ENCODE data around the gene TMEM229B.
A peak's percentile ranks its signal among the peaks of the same experiment; 100 is the strongest.

TMEM229B gene

DNA sequence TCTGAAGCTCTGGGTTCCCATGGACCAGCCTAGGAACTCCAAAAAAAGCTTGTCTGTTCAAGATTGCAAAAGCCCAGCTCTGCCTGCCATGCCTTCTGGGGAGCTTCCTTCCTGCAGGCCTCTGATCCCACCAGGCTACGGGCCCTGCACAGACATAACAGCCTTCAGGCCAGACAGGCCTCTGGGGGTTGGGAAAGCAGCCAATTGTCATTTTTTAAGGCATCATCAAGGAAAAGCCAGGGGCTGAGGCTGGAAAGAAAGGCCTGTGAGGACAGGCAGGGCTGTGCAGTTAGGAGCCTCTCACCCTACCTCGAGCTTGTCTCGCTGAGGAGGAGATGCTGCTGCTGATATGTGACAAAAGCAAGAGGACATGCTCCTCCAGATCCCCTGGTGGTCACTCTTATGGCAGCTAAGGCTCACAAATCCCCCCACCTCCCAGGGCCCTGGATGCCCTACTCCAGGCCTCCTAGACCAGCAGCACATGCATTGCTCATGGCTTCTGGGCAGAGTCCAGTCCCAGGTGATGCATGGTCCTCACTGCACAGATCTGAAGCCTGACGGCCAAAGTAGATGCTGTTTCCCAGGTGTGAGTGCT lies 2.9 kb downstream of the TMEM229B start:
- DNase-seq (ENCODE audit: low spot score): no peak

DNA sequence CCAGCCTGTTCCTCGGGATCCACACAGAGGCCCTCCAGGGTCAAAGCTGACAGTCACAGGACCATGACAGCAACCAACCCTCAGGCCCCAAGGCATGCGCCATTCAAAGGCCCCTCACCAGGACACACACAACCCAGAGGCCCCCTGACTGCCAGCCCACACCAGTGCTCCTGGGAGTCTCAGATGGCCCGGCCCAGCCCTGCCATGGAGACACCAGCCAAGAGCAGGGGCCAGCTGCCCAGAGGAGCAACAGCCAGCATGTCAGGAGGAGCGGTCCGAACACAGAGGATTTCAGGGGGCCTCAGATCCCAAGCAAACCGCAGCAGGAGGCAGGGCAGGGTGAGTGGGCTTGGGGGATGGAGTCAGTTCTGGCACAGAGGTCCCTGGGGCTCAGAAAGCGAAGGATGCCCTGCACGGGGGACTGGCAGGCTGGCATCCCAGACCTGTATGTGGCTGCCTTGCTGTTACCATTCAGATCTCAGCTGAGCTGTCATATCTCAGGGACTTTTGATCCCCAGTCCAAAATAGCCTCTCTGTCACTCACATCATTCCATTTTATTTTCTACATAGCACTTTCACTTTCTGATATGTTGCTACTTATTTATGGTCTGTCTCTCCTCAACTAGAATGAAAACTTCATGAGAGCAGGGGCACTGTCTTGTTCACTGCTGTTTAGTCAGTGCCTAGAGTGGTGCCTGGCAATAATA lies 4.8 kb downstream of the TMEM229B start:
- no peak for DNase-seq (ENCODE audit: low spot score)

DNA sequence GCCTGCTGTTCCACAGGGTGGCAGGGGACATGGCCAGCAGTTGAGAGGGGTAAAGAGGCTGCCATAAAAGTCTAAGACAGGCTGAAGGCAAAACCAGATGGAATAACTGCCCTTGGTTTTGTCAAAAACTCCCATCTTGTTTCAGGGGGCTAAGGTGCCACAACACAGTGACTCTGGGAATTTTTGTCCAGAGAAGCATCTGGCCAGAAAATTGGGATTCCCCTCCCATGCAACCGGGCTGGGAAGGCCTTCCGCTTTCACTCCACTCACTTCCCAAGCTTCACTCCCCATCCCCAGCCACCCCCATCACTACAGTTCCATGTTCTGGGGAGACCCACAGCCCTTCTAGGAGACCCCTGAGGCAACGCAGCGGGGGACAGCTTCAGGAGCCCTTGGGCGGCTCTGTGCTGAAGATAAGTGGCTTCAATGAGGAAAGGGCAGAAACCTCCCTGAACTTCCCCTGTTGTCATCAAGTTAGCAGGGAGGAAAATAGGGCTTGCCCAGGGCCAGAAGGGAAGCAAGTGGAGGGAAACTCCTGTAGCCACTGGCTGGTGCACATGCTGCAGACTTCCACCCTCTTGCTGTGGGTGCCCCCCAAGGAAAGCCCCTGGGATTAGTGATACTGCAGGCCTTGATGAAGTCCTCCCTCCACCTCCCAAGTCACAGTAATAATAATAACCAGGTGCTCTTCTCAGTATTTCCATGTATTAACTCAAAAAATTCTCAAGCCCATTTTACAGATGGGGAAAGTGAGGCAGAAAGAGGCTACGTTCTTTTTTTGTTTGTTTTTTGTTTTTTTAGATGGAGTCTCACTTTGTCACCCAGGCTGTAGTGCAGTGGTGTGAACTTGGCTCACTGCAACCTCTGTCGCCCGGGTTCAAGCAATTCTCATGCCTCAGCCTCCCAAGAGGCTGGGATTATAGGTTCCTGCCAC lies 6.0 kb downstream of the TMEM229B start:
- DNase-seq (ENCODE audit: low spot score): no peak

DNA sequence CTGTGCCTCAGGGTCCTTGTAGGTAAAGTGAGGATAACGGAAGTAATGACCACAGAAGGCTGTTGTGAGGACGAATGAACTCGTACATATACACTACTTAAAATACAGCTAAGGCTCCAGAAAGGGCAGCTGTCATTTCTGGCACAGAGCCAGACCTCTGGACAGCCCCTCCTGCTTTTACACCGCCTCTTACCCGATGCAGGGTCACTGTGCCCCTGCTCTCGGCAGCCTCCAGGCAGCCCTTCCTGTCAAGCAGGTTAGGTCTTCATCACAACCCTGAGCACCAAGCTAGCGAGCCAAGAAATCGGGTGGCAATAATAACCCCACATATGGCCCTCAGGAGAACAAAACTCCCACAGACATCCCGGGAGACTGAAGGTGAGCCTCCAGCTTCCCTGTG lies 8.5 kb downstream of the TMEM229B start:
- DNase-seq (ENCODE audit: low spot score): no peak

DNA sequence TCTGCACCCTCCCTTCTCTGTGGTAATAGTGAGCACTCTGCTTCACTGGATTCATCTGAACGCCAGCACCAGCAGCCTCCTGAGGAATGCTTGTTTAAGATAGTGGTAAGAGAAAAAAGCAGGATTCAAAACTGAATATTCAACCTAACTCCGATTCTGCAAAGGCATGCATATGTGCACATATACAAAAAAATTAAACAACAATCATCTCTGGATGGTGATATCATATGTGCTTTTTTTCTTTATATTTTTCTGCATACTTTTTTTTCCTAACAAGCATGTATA lies 9.8 kb downstream of the TMEM229B start:
- DNase-seq (ENCODE audit: low spot score): no peak

DNA sequence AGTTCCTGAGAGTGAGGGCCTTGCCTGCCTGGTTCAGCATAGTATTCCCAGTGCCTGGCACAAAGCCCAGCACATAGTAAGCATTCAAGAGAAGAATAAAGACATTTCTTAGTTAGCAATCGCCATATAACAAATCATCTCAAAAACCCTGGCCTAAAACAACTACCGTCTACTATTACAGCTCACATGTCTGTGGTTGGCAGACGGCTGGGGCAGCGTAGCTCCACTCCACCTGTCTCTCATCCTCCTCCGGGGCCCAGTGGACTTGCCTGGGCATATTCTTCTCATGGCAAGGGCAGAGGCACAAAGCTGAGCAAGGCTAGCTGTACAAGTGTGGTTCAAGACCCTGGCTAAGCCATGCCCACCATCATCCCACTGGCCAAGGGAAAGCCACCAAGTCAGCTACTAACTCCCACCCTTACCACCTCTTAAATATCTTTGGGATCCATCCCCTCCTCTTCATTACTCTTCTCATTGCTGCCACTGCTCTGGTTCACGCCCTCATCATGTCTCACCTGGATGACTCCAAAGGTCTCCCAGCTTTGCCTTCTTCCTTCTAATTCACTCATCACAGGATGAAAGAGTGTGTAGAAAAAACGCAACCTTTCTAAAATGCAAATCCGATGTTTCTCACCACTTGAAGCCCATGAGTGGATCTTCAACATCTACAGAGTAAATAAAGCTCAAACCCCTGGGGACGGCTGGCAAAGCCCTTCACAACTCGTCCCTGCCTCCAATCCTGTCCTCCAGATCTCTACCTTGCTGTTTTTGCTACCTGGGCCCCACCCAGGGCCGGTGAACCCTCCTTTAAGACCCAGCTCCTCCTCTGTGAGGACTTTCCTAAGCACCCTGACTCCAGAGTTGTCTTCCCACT lies 10.4 kb downstream of the TMEM229B start:
- no peak for DNase-seq (ENCODE audit: low spot score)

DNA sequence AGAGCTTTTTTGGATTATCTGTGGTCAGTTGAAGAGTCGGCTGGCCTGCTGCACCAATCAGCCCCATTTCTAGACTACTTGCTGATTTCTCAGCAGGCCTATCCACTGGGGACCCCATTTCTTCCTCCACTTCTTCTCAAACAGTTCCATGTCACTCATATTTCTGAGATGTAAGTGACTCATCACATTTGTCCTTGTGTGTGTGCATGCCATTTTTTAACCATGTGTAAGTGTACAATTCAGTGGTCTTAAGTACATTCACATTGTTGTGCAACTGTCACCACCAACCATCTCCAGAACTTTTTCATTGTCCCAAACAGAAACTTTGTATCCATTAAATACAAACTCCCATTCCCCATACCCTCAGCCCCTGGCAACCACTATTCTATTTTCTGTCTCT lies 14.2 kb downstream of the TMEM229B start:
- DNase-seq (ENCODE audit: low spot score): no peak

DNA sequence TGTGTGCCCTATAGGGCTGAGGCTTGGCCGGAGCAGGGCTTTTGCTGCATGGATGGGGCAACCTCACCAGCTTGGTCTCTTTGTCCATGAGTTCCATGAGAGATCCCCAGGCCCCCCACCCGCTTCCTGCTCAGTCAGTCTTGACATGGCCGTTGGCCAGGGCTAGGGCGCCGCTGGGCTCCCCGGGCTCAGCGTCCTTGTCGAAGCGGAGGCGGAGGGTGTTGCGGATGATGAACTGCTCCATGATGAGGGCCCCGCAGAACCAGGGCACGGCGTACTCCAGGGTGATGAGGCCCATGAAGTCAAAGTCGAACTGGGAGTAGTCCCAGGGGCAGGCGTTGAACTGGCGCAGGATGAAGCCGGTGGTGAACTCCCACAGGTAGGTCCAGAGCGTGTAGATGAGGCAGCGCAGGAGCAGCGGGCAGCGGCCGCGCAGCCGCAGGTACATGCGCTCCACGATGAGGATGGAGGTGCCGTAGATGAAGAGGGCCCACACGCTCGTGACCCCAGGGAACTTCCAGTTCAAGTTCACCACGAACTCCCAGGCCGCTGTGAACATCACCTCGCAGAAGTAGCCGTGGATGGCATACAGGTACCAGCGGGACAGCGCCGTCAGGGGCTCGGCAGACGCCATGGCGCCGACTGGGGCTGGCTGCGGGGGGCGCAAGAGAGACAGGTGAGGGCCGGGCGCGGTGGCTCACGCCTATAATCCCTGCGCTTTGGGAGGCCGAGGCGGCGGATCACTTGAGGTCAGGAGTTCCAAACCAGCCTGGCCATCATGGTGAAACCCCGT lies 15.0 kb downstream of the TMEM229B start:
- DNase-seq (ENCODE audit: low spot score): no peak

DNA sequence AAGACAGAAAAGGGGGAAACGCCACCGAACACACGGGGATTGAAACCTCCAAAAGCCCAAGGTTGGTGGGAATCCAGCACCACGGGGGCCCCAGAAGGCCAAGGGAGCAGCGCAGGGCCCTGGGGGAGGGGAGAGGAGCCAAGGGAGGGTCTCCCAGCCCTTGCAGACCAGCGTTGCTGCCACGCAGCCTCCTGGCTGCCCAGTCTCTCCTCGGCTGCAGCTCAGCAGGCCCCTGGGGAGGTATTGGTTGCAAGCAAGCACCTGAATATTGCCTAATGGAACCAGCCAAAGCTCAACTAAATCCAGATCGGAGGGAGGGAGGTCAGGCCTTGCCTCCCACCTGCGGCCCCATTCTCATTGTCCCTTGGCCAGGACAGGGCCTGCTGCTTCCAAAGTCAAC lies 15.8 kb downstream of the TMEM229B start:
- DNase-seq (ENCODE audit: low spot score): no peak

DNA sequence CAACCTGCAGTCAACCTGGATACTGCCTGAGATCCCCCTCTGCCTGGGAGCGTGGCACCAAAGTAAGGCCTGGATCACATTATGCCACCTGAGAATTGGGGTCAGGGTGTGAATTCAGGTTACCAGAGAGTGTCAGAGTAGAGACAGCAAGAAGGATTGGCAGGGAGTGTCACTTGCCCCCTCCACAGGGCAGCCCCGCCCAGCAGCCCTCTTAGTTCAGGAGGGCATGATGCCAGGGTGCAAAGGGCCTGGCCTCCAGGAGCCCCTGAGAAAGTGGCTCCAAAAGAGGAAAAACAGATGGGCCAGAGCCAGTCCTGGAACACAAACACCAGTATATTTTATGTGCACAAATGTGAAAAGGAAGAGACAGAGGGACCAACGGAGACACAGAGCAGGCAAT lies 18.6 kb downstream of the TMEM229B start:
- no peak for DNase-seq (ENCODE audit: low spot score)

DNA sequence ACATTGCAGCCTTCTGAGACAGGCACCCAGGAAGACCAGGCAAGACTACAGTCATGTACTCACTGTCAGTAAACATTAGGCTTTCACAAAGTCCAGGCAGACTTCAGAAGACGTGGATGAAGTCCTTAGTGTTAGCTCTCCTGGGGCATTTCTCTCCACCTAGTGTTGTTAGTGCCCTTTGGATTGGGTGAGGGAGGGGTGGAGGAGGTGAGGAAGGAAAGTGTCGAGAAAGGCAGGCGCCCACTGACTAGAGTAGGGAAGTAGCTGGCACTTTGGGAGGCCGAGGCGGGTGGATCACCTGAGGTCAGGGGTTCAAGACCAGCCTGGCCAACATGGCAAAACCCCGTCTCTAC lies 20.2 kb downstream of the TMEM229B start:
- DNase-seq (ENCODE audit: low spot score): no peak

DNA sequence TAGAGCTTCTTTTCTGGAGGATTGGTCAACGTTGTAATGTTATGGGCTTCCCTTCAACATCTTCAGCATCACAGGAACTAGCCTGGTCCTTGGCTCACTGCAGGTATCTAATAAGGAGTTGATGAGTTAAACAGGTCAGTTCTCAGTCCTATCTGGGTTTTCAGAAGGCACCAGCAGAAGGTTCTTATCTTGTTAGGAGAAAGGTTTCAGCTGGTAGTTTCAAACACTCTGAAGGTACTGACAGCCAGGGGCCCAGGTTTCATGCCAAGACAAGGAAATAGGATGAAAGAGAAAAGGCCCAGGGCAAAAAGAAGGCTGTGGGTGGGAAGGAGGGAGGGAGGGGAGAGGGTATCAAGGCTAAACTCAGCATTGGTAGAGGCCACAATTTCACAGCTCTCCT lies 21.4 kb downstream of the TMEM229B start:
- DNase-seq (ENCODE audit: low spot score): no peak

DNA sequence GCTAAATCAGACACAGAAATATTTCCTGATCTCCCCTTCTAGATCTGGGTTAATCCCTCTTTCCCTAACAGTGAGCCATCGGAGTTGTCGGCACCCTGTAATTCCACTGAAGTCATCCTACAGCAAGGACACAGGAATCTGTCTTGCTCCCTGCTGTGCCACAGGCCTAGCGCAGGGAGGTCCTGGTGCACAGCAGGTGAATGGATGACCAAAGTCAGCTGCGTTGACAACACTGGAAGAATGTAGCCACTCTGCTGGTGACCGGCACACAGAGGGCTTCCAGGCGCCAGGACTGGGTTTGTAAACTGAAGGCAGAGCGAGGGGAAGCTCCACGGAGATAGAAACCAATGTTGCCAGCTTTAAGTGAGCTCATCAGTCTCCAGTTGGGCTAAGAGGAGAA lies 23.6 kb downstream of the TMEM229B start:
- no peak for DNase-seq (ENCODE audit: low spot score)

DNA sequence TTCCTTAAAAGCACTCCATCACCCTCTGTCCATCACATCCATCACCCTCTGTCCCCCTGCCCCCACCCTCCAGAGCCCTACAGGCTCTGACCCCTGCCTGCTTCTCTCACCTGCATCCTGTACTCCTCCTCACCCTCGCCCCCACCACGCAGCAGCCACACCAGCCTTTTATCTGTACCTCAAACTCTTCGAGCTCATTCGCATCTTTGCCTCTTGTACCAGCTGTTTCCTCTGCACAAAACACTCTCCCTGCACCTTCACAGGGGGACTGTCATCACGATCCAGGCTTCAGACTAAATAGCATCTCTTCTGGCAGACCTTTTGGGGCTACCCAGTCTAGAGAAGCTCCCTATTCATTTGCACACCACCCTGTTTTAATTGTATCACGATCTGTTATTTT lies 24.1 kb downstream of the TMEM229B start:
- DNase-seq (ENCODE audit: low spot score): no peak

DNA sequence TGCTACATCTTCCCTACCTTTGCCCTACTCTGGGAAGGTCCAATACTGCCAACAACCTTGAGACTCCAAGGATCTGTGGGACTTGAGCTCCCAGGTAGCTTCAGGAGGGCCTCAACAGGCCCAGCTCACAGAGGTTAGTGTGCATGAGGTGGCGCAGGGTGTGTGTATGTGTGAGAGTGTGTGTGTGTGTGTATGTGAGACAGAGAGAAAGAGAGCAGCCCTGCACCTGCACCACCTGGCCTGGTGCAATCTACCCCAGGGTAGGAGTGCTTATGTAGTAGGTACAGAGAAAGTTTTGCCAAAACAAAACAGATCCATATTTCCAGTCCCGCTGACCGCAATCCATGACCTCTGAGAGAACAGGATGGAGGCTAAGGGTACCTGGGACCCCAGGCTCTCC lies 24.6 kb downstream of the TMEM229B start:
- no peak for DNase-seq (ENCODE audit: low spot score)

DNA sequence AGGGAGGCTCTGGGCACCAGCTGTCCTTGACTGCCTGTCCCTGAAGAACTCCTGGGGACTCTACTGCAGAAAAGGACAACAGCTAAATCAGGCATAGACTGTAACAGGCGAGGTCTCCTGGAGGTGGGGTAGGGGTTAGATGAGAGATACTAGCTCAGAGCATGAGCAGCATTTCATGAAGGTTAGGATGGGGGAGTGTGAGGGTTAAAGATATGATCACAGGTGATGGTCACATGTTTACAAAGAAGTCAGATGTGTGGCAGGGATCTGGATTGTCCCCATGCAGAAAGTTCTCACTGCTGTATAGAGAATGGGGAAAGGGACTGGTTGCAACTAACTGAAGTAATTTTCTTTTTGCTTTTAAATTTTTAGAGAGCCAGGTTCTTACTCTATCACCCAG lies 26.5 kb downstream of the TMEM229B start:
- DNase-seq (ENCODE audit: low spot score): no peak

DNA sequence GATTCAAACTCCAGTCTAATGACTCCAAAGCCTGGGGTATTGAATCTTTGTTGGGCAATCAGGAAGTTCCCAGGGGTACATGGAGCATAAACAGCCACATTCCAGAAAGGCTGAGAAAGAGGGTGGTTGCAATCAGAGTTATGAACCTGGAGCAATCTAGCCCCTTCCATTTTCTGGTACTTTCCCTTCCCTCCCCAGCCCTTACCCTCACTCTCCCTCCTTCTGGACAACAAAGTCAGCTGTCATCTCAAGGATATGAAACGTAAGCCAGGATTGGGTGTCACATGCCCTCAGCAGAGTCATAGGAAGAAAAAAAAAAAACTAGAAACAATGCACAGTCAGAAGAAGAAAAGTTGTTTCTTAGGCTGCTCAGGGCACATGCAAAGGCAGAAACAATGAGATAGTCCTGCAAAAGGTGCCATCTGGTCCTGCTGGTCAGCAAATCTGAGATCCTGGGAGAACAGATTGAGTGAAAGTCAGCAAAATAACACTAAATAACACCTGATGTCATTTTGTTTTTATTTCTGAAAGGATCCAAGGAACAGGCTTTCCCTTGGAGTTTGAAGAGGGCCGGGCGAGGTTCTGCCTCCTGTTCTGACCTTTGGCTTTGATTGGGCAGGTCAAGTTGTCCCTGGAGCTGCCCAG lies 27.1 kb downstream of the TMEM229B start:
- peak; percentile 54 for DNase-seq (ENCODE audit: low spot score)

DNA sequence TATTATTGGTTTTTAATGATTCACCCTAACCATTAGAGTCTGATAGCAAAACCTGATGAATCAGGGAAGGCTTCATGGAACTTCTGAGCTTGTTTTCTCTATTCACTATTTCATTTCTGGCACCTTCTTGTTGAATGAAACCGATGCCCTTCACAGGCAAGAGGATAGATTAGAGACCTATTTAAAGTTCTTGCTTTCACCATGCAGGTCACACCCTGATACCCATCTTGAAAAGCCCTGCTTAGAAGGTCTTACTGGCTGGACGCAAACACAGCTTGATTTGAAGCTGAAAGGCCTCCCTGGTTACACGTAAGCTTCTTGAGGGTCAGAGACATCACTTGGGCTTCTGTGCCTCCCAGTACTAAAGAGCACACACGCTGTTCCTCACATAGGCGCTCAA lies 29.2 kb downstream of the TMEM229B start:
- DNase-seq (ENCODE audit: low spot score): no peak

DNA sequence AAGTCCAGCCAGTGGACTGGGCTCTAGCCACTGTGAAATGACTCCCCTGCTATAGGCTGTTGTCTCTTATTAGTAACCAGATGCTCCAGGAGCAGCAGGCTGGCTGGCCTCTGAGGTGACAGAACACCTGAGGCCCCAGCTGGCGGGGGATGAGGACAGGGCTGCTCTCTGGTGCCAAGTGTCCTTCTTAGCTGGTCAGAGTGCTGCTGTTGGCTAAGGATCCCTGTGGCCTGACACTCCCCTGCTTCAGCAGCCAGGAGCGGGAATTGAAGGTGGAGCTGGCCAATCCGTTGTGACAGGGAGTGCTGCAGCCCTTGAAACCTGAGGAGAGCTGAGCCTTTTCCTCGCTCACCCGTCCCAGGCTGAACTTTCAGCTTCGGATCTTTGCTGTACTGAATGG lies 30.7 kb downstream of the TMEM229B start:
- no peak for DNase-seq (ENCODE audit: low spot score)

DNA sequence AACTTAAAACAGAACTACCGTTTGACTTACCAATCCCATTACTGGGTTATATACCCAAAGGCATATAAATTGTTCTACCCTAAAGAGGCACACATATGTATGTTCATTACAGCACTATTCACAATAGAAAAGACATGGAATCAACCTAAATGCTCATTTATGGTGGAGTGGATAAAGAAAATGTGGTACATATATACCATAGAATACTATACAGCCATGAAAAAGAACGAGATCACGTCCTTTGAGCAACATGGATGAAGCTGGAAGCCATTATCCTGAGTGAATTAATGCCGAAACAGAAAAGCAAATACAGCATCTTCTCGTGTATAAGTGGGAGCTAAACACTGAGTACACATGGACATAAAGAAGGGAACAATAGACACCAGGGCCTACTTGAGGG lies 31.8 kb downstream of the TMEM229B start:
- no peak for DNase-seq (ENCODE audit: low spot score)

Measured in COLO829 (cell line).